ENCODE data around the gene CD80.

The CD80 gene

DNA sequence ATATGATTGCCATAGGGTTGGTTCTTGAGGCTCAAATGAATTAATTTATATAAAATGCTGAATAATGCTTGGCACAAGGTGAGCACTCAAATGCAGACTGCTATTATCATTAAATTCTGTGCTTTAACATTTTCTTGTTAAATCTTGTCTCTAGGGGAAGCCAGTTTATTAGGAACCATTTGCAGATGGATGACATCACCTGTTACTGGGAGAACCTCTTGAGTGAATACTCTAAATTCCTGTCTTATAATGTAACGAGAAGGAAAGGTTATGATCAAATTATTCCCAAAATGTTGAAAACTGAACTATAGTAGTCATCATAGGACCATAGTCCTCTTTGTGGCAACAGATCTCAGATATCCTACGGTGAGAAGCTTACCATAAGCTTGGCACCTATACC, 67.3 kb downstream of the CD80 start:
- no peak for DNase-seq

DNA sequence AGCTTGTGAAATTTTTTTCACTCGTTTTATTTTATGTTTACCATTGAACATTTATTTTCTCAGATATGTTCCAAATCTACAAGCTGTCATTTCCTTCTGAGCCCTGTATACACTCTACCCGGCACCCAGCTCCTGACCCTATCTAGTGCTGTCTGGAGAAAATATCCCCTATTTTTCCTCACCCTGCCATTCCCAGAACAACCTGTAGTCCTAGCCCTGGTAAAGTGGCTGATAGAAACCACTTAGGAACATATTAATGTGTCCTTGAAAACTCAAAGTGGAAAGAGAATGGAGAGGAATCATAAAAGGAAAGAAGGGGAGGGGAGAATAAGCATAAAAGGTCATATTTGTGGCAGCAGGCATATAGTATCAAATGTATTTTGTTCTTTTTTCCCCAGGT, 69.3 kb downstream of the CD80 start:
- no peak for DNase-seq

DNA sequence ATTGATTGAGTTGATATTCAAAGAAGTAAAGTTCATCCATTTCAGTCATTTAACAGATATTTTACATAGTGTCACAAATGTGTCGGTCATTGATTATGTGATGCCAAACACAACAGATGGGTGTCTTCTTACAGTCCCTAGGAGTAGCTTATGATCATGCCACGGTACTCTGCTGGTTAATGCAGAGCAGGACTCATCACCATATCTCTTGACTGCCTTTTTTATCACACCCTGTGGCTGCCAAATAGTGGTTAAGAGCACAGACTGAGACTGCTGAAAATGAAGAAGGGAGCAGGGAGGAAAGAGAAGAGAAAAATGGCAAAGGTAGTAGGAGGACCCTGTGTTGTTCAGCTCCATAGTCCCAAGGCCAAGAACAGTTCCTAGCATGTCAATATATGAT, 73.9 kb downstream of the CD80 start:
- no peak for DNase-seq

DNA sequence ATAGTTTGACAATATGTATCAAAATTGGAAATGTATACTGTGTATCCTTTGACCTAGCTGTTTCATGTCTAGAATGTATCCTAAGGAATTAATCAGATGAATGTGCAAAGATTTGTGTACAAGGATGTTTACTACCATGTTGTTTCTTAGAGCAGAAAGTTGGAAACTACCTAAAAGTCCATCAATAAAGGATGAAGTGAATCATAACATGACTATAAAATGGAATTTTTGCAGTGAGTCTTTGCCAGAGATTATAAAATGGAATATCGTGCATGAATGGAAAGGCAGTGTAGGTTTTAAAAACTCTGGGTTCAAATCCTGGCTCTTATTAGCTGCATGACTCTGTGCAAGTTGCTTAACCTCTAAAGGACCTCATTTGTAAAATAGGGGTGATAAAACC, 76.3 kb downstream of the CD80 start:
- no peak for DNase-seq

DNA sequence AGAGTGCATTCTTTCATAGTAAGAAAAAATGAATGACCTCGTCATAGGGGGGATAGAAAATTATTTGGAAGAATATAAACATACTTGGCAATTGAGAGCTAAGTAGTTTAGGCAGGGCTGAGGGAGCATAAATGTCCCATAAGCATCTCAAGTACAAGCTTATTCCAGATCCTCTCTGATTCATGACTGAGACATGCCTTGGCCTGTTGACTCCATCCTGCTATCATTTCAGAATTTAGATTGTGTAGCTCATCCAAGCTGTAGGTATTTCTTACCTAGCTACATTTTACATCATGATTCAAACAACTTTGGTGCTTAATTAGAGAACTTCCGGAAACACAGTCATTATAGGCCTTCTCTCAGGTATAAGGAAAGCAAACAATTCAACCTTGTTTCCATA, 78.3 kb downstream of the CD80 start:
- DNase-seq = no peak

Measured in CD4-positive, alpha-beta T cell treated with Interleukin-17A for 4 hours (primary cell).